GM19452 (cell line): ENCODE measurements around the gene PTPN9.
"Not testable (repeated sequence)": the region's sequence is repeated elsewhere in the genome, so short reads cannot be mapped to it uniquely, and the experiment has no call there.

Experiments used
- ATAC-seq: cut with Tn5 transposase; IDR thresholded peaks from one replicate; pipeline ENCODE4 v1.9.1; 2021; ENCODE audit not compliant: unreplicated experiment

PTPN9 gene

GRCh38 chr15:75454471-75455378, 124.4 kb downstream of the PTPN9 start:
- no peak for ATAC-seq

- peak; percentile 35 for ATAC-seq
These were observed 125.2 kb downstream of the PTPN9 start for GRCh38 chr15:75453703-75454470.

- ATAC-seq: no peak
These were observed 126.0 kb downstream of the PTPN9 start for GRCh38 chr15:75452865-75453702.

- ATAC-seq: no peak
These were observed 126.7 kb downstream of the PTPN9 start for GRCh38 chr15:75452364-75452864.

- peak; percentile 45 for ATAC-seq
These were observed 127.3 kb downstream of the PTPN9 start, which contains the start of gene SIN3A for GRCh38 chr15:75451674-75452363. Gene SIN3A, minus strand, starts transcription at chr15:75451690. Its CDS starts 21,315 bp downstream, at chr15:75430375.

GRCh38 chr15:75451202-75451673, 127.9 kb downstream of the PTPN9 start:
- no peak for ATAC-seq

- peak; percentile 13 for ATAC-seq
These were observed 128.6 kb downstream of the PTPN9 start for GRCh38 chr15:75450307-75451201.

GRCh38 chr15:75449585-75450306, 129.4 kb downstream of the PTPN9 start:
- ATAC-seq: no peak

GRCh38 chr15:75448171-75448570, 130.9 kb downstream of the PTPN9 start:
- not testable (repeated sequence) for ATAC-seq

GRCh38 chr15:75446151-75446550, 133.0 kb downstream of the PTPN9 start:
- no peak for ATAC-seq

- ATAC-seq: not testable (repeated sequence)
These were observed 133.8 kb downstream of the PTPN9 start for GRCh38 chr15:75445324-75445723.

- ATAC-seq: not testable (repeated sequence)
These were observed 135.1 kb downstream of the PTPN9 start for GRCh38 chr15:75443972-75444453.

- ATAC-seq: no peak
These were observed 141.4 kb downstream of the PTPN9 start for GRCh38 chr15:75437721-75438120.

- no peak for ATAC-seq
These were observed 142.2 kb downstream of the PTPN9 start for GRCh38 chr15:75436881-75437280.

GRCh38 chr15:75431682-75432081, 147.4 kb downstream of the PTPN9 start:
- no peak for ATAC-seq

GRCh38 chr15:75431270-75431669, 147.8 kb downstream of the PTPN9 start:
- ATAC-seq: no peak

GRCh38 chr15:75430259-75430658, 148.9 kb downstream of the PTPN9 start:
- no peak for ATAC-seq

GRCh38 chr15:75428152-75428551, 151.0 kb downstream of the PTPN9 start:
- ATAC-seq: no peak
